LNCaP clone FGC (cell line): ENCODE measurements around the gene C5orf58.

Experiments
- DNase-seq: peaks from one replicate; pipeline ENCODE4 v3.0.0-alpha.2; 2011; ENCODE audit warnings: low read depth
- H3K4me3 ChIP-seq: 2 replicates; pipeline ENCODE4 v1.5.1; 2011; ENCODE audit warnings: mild to moderate bottlenecking, low read depth, low read length, control low read depth
- TF ChIP-seq, protein P1 (sequence below): IDR thresholded peaks from 2 replicates; pipeline ENCODE4 v1.5.1; 2012; ENCODE audit warnings: mild to moderate bottlenecking; ENCODE audit not compliant: control insufficient read depth, insufficient read depth; ENCODE audit errors: extremely low read depth

Gene C5orf58

DNA sequence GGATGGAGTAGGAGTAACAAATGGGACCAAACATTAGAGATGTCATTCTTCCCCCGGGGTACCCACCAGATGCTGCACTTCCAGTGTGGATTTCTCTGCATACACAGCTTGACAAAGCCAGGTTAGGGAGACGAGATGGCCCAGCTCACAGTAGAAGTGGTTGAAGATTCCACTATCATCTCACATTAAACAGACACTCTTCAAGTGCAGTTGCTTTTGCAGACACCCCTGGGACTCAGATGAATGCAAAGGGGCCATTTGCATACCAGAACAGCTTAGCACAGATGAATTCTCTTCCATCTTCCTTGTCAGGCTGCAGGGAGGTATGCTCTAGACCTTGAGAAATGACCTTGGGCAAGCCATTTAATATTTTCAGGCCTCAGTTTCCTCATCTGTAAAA lies 12.6 kb upstream of the C5orf58 start:
- H3K4me3 ChIP-seq: no peak overlapping the region
- TF ChIP-seq, protein P1, sequence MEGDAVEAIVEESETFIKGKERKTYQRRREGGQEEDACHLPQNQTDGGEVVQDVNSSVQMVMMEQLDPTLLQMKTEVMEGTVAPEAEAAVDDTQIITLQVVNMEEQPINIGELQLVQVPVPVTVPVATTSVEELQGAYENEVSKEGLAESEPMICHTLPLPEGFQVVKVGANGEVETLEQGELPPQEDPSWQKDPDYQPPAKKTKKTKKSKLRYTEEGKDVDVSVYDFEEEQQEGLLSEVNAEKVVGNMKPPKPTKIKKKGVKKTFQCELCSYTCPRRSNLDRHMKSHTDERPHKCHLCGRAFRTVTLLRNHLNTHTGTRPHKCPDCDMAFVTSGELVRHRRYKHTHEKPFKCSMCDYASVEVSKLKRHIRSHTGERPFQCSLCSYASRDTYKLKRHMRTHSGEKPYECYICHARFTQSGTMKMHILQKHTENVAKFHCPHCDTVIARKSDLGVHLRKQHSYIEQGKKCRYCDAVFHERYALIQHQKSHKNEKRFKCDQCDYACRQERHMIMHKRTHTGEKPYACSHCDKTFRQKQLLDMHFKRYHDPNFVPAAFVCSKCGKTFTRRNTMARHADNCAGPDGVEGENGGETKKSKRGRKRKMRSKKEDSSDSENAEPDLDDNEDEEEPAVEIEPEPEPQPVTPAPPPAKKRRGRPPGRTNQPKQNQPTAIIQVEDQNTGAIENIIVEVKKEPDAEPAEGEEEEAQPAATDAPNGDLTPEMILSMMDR: no peak
- no peak for DNase-seq

DNA sequence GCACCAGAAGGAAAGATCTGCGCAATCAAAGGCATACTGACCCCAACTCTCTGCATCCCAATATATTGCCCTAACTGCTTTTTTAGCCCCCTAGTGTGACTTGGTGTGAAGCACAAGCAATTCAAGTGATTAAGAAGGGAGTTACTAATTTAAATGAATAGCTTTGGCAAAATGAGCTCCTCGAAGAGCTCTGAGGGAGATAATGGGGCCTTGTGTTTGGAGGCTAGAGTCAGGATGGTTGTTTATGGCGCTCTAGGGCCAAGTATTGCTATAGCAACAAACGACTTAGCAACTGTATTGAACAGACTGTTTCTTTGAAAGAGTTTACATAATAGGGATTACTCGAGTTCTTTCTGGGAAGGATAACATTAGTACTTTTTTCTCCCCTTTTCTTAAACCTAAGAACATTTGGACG lies 11.5 kb upstream of the C5orf58 start:
- H3K4me3 ChIP-seq: no peak overlapping the region
- no peak for DNase-seq
- TF ChIP-seq, protein P1: no peak

DNA sequence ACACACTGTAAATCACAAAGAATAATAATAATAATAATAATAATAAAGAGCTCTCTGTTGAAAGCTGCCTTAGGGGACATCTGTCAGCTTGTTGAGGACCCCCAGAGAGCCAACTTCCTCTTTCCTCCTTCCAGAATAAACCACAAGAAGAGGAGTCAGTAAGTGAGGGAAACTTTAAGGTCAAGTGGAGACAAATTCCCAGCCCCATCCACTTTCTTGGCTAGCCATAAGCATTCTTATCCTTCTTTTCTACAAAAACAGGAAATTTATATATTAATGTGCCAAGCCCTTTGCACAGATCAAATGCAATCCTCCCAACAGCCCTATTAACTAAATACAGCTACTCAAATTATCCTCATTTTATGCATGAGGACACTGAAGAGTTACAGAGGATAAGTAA lies 9.4 kb upstream of the C5orf58 start:
- DNase-seq: no peak
- TF ChIP-seq, protein P1: no peak
- no peak overlapping the region for H3K4me3 ChIP-seq

DNA sequence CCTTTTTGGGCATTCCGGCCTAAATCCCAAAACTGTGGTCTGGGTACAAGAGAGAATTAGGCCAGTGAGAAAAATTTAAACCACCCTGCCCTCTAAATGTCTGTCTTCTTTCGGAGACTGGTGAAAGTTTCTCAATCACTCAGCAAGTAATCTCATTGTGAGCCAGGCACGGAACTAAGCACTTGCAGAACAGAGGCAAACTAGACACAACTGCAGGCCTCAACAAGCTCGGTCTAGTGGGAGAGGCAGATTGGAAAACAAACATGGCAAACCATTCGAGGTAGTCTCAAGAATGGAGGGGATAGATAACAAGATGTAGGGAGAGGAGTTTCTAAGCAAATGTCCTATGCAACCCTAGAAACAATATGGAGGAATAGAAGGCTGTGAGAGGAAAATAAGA lies 8.9 kb upstream of the C5orf58 start:
- TF ChIP-seq, protein P1: no peak

DNA sequence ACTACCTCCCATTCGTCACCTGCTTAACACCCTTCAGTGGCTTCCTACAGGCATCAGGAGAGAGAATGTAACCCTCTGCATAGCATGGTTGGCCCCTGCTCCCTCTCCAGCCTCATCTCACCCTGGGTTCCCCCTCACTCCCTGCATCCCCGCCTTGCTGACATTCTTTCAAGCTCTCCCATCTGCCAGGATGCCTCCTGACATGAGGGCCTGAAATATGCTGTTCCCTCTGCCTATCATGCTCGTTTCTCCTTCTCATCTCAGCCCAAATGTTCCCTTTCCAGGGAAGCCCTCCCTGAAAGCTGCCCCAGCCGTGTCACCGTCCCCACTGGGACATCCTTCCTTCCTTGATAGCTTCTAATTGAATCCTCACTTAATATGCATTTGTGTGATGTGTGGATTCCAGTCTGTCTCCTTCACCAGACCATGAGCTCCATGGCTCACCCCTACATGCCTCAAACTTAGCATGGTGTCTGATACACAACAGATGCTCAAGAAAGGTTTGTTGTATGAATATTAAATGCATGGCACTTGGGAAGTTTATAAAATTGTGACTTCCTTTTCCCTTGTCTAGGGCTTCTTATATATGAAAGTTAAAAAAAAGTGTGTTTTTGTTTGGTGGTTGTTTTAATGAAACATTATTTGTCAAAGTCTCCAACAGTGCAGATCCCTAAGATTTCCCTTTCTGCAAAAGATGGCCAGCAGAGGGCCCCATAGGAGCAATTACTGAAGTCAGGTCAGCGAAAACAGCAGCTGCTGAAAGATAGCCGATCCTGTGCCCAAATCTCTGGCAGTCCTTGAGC lies 7.3 kb upstream of the C5orf58 start:
- no peak overlapping the region for H3K4me3 ChIP-seq
- DNase-seq: peak; percentile 38
- TF ChIP-seq, protein P1: peak; percentile 81

More for the DNA sequence above, 8.9 kb upstream of the C5orf58 start:
- no peak overlapping the region for H3K4me3 ChIP-seq
- no peak for DNase-seq

DNA sequence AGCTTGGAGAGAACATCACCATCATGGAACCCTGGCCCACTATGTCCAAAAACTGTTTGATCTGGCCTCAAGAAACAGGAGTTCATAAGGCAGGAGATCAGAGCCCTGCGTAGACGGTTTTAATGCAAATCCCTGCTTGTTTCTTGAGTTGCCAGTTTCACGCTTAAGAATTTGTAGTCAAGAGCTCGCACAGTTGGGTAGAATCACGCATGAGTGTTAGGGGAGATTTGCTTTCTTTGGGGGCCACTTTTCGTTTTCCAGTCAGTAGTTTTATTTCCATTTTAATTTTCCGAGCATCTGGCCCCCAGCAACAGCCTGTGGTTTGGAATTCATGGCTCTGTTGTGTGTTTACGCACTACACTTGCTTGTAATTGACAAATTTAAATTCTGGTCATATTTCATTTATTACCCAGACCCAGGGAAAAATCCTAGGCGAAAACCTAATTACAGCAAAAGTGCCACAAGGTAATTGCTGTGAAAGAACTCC lies 6.6 kb upstream of the C5orf58 start:
- H3K4me3 ChIP-seq: no peak overlapping the region
- TF ChIP-seq, protein P1: no peak
- no peak for DNase-seq
